ENCODE results near the gene SRRM3. TPM values are rescaled to one million over a fixed set of nuclear protein-coding genes. Genes with fewer than 3 reads are reported as not detected.
"Not testable (repeated sequence)": the region's sequence is repeated elsewhere in the genome, so short reads cannot be mapped to it uniquely, and the experiment has no call there.

The SRRM3 gene, protein sequence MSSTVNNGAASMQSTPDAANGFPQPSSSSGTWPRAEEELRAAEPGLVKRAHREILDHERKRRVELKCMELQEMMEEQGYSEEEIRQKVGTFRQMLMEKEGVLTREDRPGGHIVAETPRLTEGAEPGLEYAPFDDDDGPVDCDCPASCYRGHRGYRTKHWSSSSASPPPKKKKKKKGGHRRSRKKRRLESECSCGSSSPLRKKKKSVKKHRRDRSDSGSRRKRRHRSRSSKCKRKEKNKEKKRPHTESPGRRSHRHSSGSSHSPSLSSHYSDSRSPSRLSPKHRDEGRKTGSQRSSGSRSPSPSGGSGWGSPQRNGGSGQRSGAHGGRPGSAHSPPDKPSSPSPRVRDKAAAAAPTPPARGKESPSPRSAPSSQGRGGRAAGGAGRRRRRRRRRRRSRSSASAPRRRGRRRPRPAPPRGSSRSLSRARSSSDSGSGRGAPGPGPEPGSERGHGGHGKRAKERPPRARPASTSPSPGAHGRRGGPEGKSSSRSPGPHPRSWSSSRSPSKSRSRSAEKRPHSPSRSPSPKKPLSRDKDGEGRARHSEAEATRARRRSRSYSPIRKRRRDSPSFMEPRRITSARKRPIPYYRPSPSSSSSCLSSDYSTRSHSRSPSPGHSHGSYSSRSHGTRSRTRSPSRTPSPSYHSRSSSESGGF
- 3.4 TPM for total RNA-seq

DNA sequence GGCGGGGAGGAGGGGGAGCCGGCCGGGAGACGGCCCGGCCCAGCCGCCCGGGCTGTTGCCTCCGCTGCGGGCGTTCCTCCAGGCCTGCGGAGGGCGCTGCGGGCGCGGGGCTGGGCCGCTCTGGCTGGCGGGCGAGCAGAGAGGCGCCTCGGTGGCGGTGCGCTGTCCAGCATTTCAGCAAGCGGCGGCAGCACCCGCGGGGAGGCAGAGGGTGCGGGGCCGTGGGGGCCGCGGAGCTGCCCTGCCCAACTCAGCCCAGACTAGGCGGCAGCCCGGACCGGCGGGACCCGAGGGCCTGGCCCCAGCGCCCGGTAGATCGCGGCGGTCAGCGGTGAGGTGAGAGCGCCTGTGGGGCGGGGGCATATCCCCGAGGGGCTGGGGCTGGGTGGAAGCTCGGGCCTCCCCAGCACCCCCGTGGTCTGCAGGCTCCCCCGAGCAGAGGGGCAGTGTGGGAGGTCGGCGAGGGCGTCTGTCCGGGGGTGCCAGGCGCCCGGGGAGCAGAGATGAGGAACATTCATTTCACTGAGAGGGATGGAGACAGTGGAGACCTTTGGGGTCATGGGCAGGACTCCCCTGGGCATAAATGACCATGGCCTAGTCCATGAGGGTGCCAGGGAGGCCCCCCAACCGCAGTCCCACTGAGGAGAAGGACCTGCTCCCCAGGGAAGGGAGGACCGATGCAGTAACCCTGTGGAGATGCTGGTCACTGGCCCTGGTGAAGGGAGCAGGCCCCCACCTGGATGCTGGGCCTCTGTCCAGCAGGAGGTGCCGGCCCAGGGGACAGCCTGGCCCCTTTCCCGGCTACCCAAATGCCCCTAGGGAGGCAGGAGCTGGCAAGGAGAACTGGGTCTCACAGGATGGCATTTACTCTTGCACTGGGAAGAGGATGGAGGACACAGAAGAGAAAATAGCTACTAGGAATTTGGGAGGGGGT, at the start of gene SRRM3:
SRRM3 (plus strand) TSS at position 165 of the 934 bp plus-strand sequence. CDS start 33,171 bp downstream, outside the sequence.
- Histone ChIP-seq H3K4me1 (no peaks in the 10 kb centered on the region), H3K9me3 (no peaks in the 10 kb centered on the region), H3K27ac (no peak within 1 kb of the TSS), H3K4me3 (no peak within 1 kb of the TSS), H3K27me3 (no peaks in the 10 kb centered on the region), H3K36me3 (no peaks in the 10 kb centered on the region)
- intact Hi-C loops (cut with DNase I) = no loop called here
- peak in 1 of 2 donors; percentile 77 for DNase-seq (ENCODE audit: low spot score in 2 of 2)
- TF ChIP-seq, protein P1, sequence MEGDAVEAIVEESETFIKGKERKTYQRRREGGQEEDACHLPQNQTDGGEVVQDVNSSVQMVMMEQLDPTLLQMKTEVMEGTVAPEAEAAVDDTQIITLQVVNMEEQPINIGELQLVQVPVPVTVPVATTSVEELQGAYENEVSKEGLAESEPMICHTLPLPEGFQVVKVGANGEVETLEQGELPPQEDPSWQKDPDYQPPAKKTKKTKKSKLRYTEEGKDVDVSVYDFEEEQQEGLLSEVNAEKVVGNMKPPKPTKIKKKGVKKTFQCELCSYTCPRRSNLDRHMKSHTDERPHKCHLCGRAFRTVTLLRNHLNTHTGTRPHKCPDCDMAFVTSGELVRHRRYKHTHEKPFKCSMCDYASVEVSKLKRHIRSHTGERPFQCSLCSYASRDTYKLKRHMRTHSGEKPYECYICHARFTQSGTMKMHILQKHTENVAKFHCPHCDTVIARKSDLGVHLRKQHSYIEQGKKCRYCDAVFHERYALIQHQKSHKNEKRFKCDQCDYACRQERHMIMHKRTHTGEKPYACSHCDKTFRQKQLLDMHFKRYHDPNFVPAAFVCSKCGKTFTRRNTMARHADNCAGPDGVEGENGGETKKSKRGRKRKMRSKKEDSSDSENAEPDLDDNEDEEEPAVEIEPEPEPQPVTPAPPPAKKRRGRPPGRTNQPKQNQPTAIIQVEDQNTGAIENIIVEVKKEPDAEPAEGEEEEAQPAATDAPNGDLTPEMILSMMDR (IDR thresholded peaks at IDR 0.05) = peak; percentile 27 to 57 (median 57)

DNA sequence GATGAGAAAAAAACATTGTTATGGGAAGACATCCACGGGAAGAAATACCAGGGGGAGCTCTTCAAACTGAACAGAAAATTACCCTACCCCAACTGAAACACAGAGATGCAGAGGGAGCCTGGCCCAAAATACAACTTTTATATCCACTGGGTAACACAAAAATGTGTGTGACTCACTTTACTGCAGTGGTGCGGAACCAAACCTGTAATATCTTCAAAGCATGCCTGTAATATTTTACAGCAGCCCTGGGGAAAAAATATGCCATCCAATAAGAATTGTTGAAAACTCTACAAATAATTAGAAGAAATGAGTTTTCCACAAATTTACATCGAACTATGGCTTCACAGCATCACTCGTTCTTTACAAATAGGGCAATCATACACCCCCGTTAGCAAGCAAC, 49.8 kb upstream of the SRRM3 start:
- H3K27me3 ChIP-seq = no peaks in the 10 kb centered on the region
- H3K4me1 ChIP-seq = no peaks in the 10 kb centered on the region
- intact Hi-C loops (cut with DNase I) = no loop called here
- DNase-seq (ENCODE audit: low spot score in 2 of 2) = no peak
- H3K4me3 ChIP-seq = no peak overlapping the region
- no peak overlapping the region for H3K27ac ChIP-seq
- H3K9me3 ChIP-seq = no peaks in the 10 kb centered on the region
- H3K36me3 ChIP-seq = no peaks in the 10 kb centered on the region
- TF ChIP-seq, protein P1 (IDR thresholded peaks at IDR 0.05) = no peak

DNA sequence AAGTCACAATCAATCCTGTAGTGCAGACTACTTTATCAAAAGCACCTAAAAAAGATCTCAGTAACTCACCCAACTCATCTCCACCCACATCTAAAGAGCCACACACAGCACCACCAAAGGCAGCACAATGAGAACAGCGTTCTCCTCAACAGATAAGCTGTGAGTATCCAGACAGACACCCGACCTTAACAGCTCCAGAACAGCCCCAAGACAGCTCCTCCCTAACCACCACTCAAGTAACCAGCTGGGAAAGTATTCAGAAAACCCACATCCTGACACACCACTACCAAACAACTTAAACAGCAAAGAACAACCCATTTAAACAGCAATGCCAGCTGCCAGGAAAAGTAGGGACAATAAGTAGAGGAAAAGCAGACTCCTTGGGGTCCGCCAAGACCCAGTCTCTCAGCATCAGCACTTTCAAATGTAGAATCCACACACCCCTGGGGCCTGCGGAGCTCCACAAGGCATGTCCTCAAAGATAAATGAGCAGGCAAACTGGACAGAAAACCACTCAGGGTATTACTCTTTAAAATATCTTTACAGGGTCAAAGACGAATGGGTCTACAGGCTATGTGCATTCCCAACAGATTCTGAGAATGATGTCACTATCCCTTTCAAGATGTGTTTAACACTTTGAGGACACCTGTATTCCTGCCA, 48.0 kb upstream of the SRRM3 start:
- intact Hi-C loops (cut with DNase I); H3K4me1 ChIP-seq; H3K27me3 ChIP-seq; H3K36me3 ChIP-seq; H3K27ac ChIP-seq; H3K4me3 ChIP-seq; DNase-seq (ENCODE audit: low spot score in 2 of 2); H3K9me3 ChIP-seq: not testable (repeated sequence)

DNA sequence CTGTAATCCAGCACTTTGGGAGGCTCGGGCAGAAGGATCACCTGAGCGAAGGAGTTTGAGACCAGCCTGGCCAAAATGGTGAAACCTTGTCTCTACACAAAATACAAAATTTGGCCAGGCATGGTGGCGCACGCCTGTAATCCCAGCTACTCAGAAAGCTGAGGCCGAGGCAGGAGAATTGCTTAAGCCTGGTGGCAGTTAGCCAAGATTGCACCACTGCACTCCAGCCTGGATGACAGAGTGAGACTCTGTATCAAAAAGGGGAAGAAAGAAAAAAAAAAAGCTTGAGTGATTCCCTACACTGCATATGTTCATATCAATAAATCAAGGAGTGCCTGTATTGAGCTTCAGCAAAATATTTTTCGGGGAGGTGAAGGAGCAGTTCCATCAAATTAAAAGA, 45.8 kb upstream of the SRRM3 start:
- Histone ChIP-seq H3K4me1 (no peaks in the 10 kb centered on the region), H3K27ac (no peak overlapping the region)
- DNase-seq (ENCODE audit: low spot score in 2 of 2) = peak in 1 of 2 donors; percentile 75

DNA sequence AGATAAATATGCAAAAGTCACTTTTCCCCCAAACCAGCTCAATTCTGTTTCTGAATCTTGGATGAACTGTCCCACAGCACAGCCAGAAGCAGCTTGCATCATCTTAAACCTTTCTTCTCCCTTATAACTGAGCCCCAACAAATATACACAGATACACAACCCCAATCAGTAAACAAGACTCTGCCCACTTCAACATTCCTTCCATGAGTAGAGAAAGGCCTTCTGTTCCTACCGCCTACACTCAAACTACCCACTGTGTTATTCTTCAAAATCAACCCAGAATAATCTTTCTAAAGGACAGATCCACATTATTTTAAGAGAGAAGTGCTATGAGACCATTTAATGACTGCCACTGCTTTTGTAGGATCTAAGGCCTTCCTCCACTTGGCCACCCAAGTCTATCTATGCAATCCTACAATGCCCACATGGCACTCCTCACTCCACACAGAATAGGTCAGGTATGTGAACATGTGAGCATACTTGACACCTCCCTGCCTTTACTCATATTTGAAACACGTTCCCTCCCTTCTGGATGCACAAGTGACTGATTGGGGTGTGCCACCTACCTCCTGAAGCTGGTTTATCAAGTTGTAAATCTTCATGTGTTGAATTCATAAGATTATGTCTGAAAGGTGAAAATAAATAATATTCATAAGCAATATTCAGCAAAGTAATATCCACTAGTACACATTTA, 44.6 kb upstream of the SRRM3 start:
- DNase-seq (ENCODE audit: low spot score in 2 of 2); H3K27ac ChIP-seq; H3K4me1 ChIP-seq; H3K9me3 ChIP-seq; H3K36me3 ChIP-seq; H3K27me3 ChIP-seq; H3K4me3 ChIP-seq; intact Hi-C loops (cut with DNase I): not testable (repeated sequence)

More for the DNA sequence above, 45.8 kb upstream of the SRRM3 start:
- Histone ChIP-seq H3K27me3 (no peaks in the 10 kb centered on the region), H3K36me3 (no peaks in the 10 kb centered on the region), H3K4me3 (no peak overlapping the region), H3K9me3 (no peaks in the 10 kb centered on the region)
- TF ChIP-seq, protein P1 (IDR thresholded peaks at IDR 0.05) = no peak
- intact Hi-C loops (cut with DNase I) = no loop called here

DNA sequence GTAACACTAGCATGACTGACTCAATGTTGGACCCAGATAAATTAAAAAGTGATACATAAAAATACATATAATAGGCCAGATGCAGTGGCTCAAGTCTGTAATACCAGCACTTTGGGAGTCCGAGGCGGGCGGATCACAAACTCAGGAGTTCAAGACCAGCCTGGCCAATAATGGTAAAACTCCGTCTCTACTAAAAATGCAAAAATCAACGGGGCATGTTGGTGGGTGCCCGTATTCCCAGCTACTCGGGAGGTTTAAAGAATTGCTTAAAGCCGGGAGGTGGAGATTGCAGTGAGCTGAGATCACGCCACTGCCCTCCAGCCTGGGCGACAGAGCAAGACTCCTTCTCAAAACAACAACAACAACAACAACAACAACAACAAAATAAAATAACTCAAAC, 43.3 kb upstream of the SRRM3 start:
- DNase-seq (ENCODE audit: low spot score in 2 of 2); H3K9me3 ChIP-seq; H3K36me3 ChIP-seq; H3K4me3 ChIP-seq; H3K27ac ChIP-seq; H3K27me3 ChIP-seq; H3K4me1 ChIP-seq; intact Hi-C loops (cut with DNase I): not testable (repeated sequence)

DNA sequence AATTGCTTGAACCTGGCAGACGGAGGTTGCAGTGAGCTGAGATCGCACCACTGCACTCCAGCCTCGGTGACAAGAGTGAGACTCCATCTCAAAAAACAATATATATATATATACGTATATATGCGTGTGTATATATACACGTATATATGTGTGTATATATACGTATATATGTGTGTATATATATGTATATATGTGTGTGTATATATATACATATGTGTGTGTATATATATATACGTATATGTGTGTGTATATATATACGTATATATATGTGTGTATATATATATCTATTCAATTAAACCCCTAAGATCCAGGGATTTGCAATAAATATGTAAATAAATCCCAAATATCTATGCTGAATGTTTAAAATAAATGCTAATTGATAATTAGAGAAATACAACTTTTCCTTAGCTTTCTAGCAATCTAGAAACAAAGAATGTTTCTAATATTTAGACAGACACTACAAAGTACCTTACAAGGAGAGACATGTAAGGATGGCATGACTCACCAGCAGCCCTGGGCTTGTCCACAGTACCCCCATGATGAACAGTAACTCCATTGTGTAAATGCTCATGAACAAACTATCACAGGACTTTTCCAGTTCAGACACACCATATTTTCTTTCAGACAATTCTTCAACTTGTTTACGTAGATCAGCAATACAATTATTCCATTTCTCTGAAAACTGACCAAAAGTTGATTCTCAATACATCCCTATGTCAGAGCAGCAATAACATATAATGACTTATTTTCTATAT, 39.1 kb upstream of the SRRM3 start:
- H3K9me3 ChIP-seq; intact Hi-C loops (cut with DNase I); H3K4me3 ChIP-seq; H3K27ac ChIP-seq; DNase-seq (ENCODE audit: low spot score in 2 of 2); H3K4me1 ChIP-seq; H3K27me3 ChIP-seq; H3K36me3 ChIP-seq: not testable (repeated sequence)

DNA sequence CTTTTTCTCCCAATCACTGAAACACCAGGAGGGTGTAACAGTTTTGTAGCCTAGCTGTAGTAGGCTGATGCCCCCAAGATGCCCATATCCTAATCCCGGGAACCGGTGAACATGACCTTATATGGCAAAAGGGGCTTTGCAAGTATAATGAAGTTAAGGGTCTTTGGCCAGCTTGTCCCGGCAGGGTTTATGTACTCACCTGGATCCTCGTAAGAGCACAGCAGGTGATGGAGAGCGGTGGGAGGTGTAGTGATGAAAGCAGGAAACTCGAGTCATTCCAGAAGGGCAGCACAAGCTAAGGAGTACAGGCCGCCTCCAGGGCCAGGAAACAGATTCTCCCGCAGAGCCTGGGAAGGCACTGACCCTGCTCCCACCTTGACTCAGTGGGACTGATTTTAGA, 37.9 kb upstream of the SRRM3 start:
- H3K9me3 ChIP-seq; intact Hi-C loops (cut with DNase I); H3K4me3 ChIP-seq; H3K36me3 ChIP-seq; H3K27me3 ChIP-seq; H3K27ac ChIP-seq; H3K4me1 ChIP-seq: not testable (repeated sequence)
- peak in 1 of 2 donors; percentile 27 for DNase-seq (ENCODE audit: low spot score in 2 of 2)
